ENCODE measurements around the gene METTL25B.

Gene METTL25B

DNA sequence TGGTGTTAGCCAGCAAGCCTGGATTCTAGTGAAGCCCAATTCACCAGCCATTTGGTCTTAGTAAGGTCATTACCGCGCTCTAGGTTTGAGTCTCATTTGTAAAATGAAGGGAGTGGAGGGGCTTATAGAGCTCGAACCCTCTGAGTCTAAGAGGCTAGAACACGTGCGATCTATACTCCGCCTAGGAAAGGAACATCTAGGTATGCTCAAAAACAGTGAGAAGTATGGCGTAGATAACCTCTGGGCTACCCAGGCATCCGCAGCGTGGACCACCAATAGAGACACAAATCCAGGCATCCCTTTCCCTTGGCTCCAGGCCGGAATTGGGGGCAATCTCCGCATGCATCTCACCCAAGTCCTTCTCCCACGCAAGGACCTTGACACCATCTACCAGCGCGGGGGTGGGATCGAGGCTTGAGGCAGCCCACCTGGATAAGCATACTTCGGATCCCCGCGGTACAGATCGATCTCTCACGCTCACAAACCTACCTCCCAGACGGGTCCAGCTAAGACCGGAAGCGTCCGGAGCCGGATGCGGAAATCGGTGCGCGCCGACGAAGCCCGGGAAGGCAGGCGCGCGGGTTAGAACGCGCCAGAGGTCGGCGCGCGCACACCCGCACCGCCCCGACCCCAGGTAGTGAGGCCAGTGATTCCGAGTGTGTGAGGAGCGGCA lies at the start of gene METTL25B:
Gene METTL25B, plus strand, starts transcription at position 544 of the 673 bp plus-strand sequence. CDS start 636 bp downstream, outside the sequence.
- FAIRE-seq (no peak), DNase-seq (ENCODE audit: low spot score) (peak; percentile 86)

DNA sequence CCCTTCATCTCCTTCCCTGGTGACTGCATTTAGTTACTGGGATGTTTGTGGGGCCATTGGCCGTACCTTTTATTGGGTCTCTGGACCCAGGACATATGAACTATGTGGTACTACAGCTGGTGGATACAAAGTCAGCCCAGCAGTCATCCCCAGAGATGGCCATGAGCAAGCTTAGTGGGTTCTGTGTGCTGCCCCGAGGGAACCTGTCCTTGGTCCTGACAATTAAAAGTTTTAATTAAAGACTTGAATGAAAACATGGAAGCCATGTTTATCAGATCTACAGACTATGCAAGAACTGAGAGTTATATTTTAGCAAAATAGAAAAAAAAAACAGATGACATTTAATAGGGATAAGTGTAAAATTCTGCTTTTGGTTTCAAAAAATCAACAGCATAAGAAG lies 48.2 kb upstream of the METTL25B start:
- FAIRE-seq = no peak

DNA sequence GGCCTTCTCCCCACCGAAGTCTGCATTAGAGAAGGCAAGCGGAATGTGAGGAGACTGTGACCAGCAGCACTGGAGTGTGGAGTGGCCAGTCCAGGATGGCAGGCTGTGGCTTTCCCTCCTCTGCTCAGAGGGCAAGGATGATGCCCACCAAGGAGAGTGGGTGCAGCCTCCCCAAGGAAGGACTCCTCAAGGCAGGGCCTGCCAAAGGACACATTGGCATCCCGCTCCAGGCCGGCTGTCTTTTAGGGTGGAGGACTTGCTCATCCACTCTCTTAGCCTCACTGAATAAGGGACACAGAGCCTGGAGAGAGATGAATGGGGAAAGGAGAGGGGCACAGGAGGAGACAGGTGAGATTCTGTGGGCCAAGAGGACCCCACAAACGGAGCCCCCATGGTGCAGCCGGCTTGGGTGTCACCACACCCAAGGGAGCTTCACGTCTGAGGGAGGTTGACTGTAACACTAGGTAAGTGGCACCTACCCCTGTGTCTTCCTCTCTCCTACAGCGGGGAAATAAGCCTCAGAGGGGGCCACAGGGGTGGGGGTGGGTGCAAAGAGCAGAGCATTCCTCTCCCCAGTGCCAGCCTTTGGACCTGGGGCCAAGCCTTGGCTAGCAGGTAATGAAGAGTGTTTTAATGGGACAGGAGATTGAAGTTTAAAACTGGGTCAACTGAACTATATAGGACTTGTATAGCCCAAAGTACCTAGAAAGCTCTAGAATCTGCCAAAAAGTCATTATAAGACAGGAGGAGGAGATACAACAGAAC lies 46.9 kb upstream of the METTL25B start:
- no peak for DNase-seq (ENCODE audit: low spot score)
- no peak for FAIRE-seq

More for the DNA sequence above, 48.2 kb upstream of the METTL25B start:
- no peak for DNase-seq (ENCODE audit: low spot score)

DNA sequence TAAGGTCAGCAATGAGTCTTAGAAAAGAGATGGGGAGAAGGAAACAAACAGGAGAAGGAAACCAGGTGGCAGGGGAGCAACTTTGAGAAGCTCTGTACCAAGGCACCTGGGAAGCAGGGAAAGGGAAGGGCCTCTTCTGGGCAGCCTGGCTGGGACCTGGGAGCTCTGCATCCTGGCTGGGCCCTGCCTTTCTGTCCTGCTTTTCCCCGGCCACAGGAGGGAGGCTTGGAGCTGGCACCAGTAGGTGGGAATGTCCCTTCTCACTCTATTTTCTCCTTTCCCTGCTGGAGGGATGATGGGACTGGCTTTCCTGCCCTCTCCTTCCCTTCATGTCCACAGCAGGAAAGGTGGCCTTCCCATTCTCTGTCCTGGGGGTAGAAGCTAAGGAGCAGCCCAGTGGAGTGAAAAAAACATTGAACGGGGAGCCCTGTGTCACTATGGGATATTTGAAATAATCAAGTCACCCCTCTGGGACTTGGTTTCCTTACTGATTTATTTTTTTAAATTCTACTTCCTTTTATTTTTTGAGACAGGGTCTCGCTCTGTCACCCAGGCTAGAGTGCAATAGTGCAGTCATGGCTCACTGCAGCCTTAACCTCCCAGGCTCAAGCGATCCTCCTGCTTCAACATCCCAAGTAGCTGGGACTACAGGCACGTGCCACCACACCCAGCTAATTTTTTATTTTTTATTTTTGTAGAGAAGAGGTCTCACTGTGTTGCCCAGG lies 45.9 kb upstream of the METTL25B start:
- FAIRE-seq (no peak), DNase-seq (ENCODE audit: low spot score) (no peak)

DNA sequence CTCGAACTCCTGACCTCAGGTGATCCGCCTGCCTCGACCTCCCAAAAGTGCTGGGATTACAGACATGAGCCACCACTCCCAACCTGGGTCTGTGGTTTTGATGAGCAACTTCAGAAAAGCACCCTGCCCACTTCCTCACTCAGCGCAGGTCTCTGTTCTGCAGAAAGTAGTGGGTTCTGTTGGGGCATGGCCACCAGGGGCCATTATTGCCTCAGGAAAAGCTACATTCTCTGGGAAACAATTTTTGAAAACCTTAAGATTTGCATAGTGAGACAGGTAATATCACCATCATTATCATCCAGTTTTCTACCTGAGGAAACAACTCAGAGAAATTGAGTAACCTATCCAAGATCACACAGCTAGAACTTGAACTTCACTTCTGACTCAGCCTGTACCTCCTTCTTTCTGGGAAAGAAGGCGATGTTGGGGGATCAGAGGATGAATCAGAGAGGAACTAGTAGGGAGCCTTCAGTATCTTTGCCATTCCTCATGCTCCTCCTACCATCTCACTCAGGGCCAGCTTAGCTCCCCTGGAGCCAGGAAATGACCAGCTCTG lies 44.0 kb upstream of the METTL25B start:
- FAIRE-seq (no peak), DNase-seq (ENCODE audit: low spot score) (no peak)

DNA sequence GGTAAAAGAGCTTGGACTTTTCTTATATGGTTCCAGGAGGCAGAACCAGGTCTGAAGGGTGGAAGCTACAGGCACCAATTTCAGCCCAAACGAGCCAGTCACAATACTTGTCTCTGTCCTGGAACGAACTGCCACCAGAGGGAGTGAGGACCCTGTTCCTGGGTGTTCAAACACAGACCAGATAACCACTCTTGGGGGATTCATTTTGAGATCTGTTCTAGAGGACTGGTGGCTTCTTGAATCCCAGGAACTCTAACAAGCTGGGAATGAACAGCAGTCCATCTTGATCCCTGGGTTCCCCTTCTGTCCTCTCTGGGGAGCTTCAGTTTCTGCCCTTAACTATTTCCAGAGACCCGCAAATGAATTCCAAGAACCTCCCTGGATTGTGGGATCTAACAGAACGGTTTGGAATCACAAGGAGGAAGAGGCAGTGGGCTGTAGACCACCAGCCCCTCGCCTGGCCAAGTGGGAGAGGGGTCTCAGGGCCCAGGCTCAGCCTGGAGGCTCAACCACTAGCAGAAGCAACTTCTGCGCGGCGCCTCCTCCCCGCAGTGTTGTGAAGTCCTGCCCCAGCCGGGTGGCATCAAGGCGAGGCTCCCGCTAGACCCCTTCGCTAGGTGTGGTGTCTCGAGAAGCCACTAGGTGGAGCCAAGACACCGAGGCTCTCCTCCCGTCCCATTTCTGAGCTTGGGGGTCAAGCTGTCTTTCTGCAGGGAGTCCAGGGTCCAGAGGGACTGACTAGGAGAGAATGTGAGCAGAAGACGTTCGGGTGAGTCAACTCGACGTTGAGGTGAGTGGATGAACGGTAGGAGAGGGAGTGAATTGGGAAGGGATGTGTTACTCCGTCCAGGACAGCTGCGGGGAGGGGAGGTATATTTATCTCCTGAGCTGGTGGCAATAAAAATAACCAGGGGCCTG lies 39.0 kb upstream of the METTL25B start:
- peak; percentile 90 for DNase-seq (ENCODE audit: low spot score)
- no peak for FAIRE-seq

DNA sequence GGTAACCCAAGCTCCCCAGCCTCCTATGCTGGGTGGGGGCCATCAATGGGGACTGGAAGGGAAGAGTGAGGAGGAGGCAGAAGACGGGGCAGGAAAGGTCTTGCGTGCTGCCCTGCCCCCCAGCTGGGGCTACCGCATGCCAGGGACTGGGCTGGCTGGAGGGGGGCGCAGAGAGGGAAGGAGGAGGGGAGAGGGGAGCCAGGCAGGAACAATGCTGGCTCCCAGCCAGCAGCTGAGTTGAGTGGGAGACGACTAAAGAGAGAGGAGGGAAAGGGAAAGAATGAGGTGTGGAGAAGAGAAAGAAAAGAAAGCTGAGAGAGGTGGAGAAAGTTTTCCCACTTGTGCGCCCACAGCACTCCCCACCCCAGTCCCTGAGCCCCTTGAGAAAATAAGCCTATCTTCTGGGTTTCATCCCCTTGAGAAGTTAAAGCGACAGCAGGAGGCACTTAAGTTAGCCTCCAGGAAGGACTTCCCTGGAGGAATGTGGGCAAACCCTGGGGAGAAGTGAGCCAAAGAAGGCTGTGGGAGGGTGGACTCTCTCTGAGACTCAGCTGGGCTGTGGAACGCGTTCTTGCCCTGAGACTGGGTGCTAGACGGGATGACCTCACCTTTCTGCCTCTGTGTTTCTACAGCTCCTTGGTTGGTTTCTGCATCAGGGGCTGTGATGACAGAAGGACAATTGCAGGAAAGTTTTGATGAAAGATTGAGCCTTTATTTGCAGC lies 38.2 kb upstream of the METTL25B start:
- DNase-seq (ENCODE audit: low spot score) (peak; percentile 35), FAIRE-seq (no peak)

DNA sequence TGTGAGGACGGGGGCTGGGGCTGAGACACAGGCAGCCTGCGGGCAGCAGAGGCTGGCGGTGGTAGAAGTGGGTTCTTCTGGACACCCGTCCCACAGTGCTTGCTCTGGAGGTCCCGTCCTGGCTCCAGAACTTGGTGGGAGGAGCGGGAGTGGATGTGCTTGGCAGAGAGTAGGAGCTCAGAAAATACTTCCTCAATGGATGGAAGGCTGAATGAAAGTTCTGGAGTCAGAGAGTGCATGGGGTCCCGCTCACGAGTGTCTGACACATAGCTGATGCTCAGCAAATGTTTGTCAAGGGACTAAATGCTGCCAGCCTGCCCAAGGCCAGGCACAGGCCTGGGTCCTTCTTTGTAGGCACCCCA lies 37.6 kb upstream of the METTL25B start:
- no peak for FAIRE-seq
- DNase-seq (ENCODE audit: low spot score) = no peak

DNA sequence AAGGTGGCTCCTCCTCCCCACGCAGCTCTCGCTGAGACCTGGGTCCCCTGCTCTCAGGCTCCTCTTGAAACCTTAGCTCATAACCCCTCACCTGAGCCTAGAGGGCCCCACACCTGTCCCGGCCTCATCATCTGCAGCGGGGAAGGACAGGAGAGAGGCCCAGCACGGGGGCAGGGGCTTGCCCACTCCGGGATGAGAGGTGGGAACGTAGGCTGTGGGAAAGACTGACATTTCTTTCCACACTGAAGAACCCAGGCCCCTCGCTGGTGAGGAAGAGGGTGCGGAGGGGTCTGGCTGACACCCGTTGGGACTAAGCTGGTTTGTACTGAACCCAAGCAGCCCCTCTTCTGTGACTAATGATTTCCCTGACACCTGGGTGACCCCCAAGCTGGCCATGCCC lies 37.1 kb upstream of the METTL25B start:
- DNase-seq (ENCODE audit: low spot score) (no peak), FAIRE-seq (no peak)

DNA sequence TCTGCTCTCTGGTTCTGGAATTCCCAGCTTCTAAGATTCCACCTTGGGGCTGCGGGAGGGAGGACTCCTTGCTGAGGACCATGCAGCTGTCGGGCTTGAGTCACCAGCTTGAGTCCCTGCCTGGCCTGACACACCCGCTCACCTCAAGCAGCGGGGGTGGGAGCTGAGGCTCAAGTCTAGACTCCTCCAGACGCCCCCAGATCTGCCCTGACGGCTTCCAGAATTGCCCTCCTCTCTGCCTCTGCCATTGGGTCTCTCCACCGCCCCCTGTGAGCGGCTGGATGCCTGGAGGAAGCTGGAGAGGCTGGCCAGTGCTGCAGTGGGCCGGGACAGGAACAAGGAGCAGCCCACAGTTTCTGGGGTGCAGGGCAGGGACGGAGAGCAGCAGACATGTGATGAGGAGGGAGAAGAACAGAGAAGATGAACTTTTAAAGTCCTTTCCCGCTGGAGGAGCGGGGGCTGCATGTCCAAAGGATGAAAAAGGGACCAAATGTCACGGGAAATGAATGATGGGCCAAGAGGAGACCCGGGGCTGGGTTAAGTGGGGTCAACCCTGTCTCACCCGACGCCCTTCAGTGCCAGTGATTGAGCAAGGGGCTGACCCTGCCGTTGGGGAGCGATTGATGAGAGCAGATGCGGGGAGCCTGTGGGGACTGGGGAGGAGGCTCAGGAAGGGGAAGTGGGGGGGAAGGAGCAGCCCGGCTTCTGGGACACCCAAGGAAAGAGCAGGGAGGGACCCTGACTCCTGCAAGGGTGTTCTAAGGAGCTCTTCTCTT lies 36.4 kb upstream of the METTL25B start:
- peak; percentile 68 for DNase-seq (ENCODE audit: low spot score)
- FAIRE-seq = no peak

DNA sequence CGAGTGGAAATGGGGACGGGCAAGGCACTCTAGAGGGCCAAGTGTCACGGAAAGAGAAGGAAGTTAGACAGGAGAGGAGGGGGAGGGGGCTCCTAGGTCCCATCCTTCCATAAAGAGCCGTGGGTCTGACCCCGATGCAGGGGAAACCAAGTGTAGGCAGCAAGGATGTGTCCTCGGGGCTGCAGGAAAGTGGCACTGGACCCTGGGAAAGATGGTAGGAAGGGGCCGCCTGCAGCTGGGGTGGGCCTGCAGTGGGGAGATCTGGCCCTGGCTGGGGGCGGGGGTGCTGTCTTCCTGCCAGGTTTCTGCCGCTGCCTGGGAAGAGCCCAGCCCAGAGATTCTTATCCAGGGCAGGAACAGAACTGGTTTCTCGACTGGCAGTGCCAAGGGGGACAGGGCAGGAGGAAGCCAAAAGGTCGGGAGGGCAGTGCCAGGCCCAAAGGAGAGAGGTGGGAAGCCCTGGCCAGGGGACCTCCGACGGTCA lies 35.8 kb upstream of the METTL25B start:
- no peak for DNase-seq (ENCODE audit: low spot score)
- FAIRE-seq = no peak

DNA sequence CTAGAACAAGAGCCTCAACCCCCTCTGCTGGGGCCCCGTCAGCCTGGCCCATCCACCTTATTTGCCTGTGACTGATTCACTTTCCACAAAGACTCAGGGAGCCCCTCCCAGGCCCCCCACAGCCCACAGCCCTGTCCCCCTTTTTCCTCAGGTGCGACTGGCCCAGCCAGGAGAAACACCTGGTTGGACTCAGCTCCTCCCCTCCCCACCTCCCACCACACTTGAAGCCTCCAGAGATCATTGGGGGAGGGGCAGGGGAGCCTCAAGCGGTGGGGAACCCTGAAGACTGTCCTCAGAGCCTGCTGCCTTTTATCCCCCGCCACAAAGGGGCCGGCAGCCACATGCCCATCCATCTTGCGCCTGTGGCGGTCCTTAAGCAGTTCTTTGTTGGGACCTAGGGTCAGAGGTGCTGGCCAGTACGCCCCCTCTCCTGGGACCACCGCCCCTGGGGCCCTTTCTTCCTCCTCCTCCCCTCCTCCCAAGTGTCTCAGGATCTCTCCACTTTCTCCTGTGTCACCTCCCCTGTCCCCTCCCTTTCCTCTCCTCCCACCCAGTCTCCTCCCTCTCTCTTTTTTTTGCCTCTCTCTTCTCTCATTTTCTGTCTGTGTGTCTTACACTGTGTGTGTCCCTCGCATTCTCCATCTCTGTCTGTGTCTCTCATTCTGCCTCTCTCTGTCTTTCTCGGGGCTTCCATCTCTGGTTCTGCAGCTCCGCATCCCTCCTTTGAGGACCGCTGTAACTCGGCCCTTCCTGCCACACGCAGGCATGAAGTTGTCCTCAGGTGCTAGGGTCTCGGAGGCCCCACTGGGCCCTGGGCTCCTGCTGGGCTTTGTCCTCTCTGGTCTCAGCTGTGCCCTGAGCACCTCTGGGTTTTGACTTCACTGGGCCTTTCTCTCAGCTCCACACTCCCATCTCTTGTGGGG lies 35.1 kb upstream of the METTL25B start:
- DNase-seq (ENCODE audit: low spot score) = no peak

DNA sequence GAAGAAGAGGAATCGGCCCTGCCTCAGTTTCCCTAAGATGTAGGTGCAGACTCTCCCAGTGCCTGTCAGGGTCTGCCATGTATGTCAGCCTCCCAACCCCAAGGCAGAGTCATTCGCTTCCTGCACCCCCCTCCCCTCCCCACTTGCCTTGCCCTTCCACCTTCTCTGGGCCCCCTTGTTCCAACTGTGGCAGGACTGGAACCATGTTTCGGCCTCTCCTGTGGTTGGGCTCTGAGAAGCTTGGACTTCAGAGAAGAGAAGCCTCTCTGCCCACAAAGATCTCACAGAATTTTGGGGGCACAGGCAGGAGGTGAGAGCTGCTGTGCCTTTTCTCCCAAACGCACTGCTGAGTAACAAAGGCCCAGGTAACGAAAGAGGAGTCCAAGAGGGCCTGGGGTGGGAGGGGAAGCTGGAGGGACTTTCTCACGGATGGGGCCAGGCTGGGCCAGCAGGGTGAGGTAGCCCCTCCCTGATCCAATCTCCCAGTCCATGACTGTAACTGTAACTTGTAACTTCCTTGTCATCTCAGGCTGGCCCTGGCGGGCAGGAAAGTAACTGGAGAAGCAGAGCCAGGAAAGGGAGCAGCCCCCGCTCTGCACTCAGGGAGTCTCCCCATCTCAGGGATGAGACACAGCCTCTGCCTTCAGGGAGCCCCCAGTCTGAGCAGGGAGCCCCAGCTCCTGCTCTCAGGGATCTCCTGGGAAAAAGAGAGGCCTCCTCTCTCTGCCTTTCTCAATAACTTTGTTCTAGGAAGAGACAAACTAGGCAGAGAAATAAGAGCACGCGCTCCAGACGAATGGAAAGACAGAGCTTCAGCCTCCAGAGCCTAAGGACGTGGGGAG lies 34.2 kb upstream of the METTL25B start:
- FAIRE-seq (no peak), DNase-seq (ENCODE audit: low spot score) (no peak)

More for the DNA sequence above, 35.1 kb upstream of the METTL25B start:
- no peak for FAIRE-seq

DNA sequence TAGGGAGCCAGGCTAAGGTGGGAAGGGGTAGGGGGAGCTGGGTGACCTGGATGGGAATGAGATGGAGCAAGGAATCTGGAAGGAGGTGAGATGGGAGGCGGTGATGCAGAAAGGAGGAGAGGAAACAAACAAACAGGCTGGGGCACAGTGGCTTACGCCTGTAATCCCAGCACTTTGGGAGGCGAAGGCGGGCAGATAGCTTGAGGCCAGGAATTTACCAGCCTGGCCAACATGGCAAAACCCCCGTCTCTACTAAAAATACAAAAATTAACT lies 33.6 kb upstream of the METTL25B start:
- FAIRE-seq (no peak), DNase-seq (ENCODE audit: low spot score) (no peak)

DNA sequence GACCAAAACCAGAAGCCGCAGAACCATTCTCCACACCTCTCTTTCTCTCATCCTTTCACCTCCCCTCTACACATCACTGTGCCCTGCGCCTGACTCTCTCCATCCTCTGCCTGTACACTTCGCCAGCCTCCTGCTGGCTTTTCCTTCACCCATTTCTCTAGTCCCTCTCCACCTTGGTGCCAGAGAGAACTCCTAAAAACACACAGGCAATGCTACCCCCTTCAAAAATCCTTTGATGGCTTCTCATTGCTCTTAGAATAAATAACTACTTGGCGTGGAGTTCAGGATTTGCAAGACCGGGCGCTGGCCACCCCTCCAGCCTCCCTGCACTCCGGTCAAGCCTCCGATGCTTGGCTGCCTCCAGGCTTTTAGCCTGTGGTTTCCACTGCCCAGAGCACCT lies 31.5 kb upstream of the METTL25B start:
- DNase-seq (ENCODE audit: low spot score) (no peak), FAIRE-seq (no peak)

DNA sequence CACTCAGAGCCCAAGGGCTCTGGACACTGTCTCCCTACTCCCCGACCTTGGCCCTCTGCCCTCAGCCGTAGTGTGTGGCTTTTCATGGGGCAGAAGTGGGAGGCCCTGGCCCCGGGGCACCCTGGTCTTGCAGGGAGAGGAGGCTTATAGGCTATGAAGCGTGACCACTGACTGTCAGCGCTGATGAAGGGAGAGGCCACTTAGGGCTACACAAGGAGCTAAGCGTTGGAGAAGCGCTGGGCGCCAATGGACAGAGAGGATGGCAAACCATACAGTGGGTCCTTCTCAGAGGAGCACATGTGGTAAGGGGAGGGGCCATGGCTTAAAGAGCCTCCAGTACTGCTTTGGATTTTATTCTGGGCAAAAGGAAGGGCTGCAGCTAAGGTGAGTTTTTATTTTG lies 30.8 kb upstream of the METTL25B start:
- no peak for DNase-seq (ENCODE audit: low spot score)
- no peak for FAIRE-seq

DNA sequence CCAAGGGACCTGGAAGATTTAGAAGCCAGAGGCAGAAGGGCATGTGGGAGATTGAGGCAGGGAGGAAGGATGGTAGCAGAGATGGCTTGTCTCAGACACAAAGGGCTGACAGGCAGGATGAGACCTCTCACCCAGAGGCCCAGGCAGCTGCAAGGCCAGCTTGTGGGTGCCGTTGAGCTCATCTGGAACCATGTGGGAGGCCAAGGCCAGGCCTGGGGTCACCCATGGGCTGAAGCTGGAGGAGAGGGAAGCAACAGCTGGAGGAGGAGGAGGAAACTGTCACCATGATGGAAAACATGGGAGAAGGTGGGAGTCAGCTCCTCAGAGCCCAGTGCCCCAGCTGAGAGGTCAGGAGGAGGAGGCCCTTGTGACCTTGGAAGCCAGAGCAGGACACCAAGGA lies 29.3 kb upstream of the METTL25B start:
- DNase-seq (ENCODE audit: low spot score) = no peak
- FAIRE-seq = no peak
